ENCODE data around the gene C1orf105. TPM values are rescaled to one million over a fixed set of nuclear protein-coding genes. Genes with fewer than 3 reads are reported as not detected.

The C1orf105 gene
- total and polyA plus RNA-seq, 2 of the 13 experiments (the other 11 are each of a cell fraction or from before 2014, with no cell fraction given) = 0.15 to 0.45 TPM

DNA sequence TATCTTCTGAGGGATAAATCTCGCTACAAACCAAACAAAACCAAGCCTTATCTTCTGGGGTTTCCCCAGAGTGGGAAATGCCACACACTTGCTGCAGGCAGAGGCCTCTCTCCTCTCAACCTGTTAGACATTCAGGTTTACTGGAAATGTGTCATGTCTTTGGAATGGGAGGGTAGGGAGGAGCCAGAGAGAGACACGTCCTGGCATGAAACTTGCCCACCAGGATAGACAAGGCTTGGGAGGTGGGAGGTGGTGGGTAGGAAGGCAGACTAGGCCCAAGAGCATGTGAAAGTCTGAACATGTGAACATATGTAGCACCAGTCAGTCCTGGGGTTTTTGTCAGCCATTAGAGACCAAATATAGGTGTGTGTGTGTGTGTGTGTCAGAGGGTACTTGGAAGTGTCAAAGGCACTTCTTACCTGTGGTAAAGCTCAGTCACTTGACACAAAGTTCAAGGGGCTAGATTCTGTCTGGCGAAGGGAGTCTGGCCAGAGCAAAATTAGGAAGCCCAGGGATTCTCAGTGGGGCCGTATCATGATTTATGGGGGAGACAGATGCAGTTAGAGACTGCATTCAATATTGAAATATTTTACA is 55.8 kb downstream of the C1orf105 start (continued):
- TF ChIP-seq, protein P1, sequence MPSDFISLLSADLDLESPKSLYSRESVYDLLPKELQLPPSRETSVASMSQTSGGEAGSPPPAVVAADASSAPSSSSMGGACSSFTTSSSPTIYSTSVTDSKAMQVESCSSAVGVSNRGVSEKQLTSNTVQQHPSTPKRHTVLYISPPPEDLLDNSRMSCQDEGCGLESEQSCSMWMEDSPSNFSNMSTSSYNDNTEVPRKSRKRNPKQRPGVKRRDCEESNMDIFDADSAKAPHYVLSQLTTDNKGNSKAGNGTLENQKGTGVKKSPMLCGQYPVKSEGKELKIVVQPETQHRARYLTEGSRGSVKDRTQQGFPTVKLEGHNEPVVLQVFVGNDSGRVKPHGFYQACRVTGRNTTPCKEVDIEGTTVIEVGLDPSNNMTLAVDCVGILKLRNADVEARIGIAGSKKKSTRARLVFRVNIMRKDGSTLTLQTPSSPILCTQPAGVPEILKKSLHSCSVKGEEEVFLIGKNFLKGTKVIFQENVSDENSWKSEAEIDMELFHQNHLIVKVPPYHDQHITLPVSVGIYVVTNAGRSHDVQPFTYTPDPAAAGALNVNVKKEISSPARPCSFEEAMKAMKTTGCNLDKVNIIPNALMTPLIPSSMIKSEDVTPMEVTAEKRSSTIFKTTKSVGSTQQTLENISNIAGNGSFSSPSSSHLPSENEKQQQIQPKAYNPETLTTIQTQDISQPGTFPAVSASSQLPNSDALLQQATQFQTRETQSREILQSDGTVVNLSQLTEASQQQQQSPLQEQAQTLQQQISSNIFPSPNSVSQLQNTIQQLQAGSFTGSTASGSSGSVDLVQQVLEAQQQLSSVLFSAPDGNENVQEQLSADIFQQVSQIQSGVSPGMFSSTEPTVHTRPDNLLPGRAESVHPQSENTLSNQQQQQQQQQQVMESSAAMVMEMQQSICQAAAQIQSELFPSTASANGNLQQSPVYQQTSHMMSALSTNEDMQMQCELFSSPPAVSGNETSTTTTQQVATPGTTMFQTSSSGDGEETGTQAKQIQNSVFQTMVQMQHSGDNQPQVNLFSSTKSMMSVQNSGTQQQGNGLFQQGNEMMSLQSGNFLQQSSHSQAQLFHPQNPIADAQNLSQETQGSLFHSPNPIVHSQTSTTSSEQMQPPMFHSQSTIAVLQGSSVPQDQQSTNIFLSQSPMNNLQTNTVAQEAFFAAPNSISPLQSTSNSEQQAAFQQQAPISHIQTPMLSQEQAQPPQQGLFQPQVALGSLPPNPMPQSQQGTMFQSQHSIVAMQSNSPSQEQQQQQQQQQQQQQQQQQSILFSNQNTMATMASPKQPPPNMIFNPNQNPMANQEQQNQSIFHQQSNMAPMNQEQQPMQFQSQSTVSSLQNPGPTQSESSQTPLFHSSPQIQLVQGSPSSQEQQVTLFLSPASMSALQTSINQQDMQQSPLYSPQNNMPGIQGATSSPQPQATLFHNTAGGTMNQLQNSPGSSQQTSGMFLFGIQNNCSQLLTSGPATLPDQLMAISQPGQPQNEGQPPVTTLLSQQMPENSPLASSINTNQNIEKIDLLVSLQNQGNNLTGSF (CRISPR knock-in tag; IDR thresholded peaks at IDR 0.05) = no peak
- no peak for TF ChIP-seq ZNF34 (CRISPR knock-in tag; IDR thresholded peaks at IDR 0.05; ENCODE audit: borderline replicate concordance)
- TF ChIP-seq TEAD3 (CRISPR knock-in tag; optimal IDR thresholded peaks at IDR 0.05; ENCODE audit: borderline replicate concordance) = peak; percentile 19
- TF ChIP-seq ZFX (CRISPR knock-in tag; IDR thresholded peaks at IDR 0.05; ENCODE audit: low read depth) = peak; percentile 26; the same call in 1 of the 2 replicates

GRCh38 chr1:172477216-172477615 is 56.7 kb downstream of the C1orf105 start:
- no peak overlapping the region for H3K27ac ChIP-seq (ENCODE audit: extremely low read length, insufficient read depth, low read length)
- H4K20me1 ChIP-seq (ENCODE audit: insufficient read depth, low read length) = no peaks in the 10 kb centered on the region
- H2AFZ ChIP-seq (ENCODE audit: low read length) = no peak overlapping the region
- ATAC-seq = no peak
- DNase-seq (ENCODE audit: low spot score) = no peak
- no peak for TF ChIP-seq RFX3 (CRISPR knock-in tag; IDR thresholded peaks at IDR 0.05)
- no peak for TF ChIP-seq FOXK2 (IDR thresholded peaks at IDR 0.05)
- TF ChIP-seq CEBPB (IDR thresholded peaks at IDR 0.05; ENCODE audit: borderline replicate concordance, low read depth, low read length) = no peak
- TF ChIP-seq, protein P2, sequence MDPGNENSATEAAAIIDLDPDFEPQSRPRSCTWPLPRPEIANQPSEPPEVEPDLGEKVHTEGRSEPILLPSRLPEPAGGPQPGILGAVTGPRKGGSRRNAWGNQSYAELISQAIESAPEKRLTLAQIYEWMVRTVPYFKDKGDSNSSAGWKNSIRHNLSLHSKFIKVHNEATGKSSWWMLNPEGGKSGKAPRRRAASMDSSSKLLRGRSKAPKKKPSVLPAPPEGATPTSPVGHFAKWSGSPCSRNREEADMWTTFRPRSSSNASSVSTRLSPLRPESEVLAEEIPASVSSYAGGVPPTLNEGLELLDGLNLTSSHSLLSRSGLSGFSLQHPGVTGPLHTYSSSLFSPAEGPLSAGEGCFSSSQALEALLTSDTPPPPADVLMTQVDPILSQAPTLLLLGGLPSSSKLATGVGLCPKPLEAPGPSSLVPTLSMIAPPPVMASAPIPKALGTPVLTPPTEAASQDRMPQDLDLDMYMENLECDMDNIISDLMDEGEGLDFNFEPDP (CRISPR knock-in tag; conservative IDR thresholded peaks at IDR 0.05) = no peak
- intact Hi-C loops (cut with micrococcal nuclease; ENCODE audit: unreplicated experiment) (no loop called here), in situ Hi-C loops (cut with HindIII; ENCODE audit: extremely low pct_ligation_motif_present, low pct_unique_long_range_greater_than_20kb) (no loop called here)
- 87% methylated on average over 2 of the region's 2 CpGs for WGBS (ENCODE audit: low lambda C conversion rate)
- no peaks in the 10 kb centered on the region for H3K79me2 ChIP-seq (ENCODE audit: insufficient read depth, low read length)
- H3K27me3 ChIP-seq (ENCODE audit: control insufficient read depth in 1 of 2, insufficient read depth in 2 of 2, low read length in 2 of 2) = no peaks in the 10 kb centered on the region
- FAIRE-seq = no peak
- H3K9me3 ChIP-seq (ENCODE audit: low read length) = no peaks in the 10 kb centered on the region
- no TSS peak for BruUV-seq (replicated peaks)
- CTCF ChIA-PET (ENCODE audit: low intra/inter-chr PET ratio, low total read pairs) = no interaction called here
- no peak overlapping the region for H3K4me3 ChIP-seq (replicated peaks in 1 of 3; ENCODE audit: insufficient read depth in 1 of 3, low read depth in 2 of 3, low read length in 3 of 3)
- no peaks in the 10 kb centered on the region for H3K36me3 ChIP-seq (replicated peaks in 1 of 2; ENCODE audit: control insufficient read depth in 1 of 2, insufficient read depth in 2 of 2, low read length in 2 of 2)
- peaks cover 41% of the 10 kb centered on the region for H3K4me1 ChIP-seq (ENCODE audit: insufficient read depth, low read length)
- POLR2A ChIA-PET = no interaction called here
- no peak overlapping the region for H3K4me2 ChIP-seq (ENCODE audit: low read depth, low read length)
- no peak overlapping the region for H3K9ac ChIP-seq (ENCODE audit: insufficient read depth, low read depth, low read length)

Measured in HepG2 (cell line).